K562 (cell line): Measurements from ENCODE around the gene FBXL22.

Experiments used
- HMG20B ChIP-seq: fragments of 250-450 bp; sonication (Bioruptor Pico); IDR thresholded peaks from 2 replicates; pipeline ENCODE4 v1.5.0; 2021; ENCODE audit warnings: mild to moderate bottlenecking
- MAFF ChIP-seq: IDR thresholded peaks from 2 replicates; pipeline ENCODE4 v1.6.1; 2012; ENCODE audit warnings: low read length, improper control_type of control experiment
- NFXL1 ChIP-seq: fragments of 450-650 bp; formaldehyde crosslinking; IDR thresholded peaks from 2 replicates; pipeline ENCODE4 v1.4.0; 2021; ENCODE audit warnings: mild to moderate bottlenecking
- ZFX ChIP-seq: sonication (generic); formaldehyde crosslinking; IDR thresholded peaks from 2 replicates; pipeline ENCODE4 v1.8.0; 2022; ENCODE audit warnings: mild to moderate bottlenecking, missing genetic modification reagents, moderate library complexity
- ZNF311 ChIP-seq: fragments of 250-450 bp; sonication (Bioruptor Pico); IDR thresholded peaks from 2 replicates; pipeline ENCODE4 v1.4.0; 2020; ENCODE audit warnings: mild to moderate bottlenecking, moderate library complexity
- ZNF699 ChIP-seq: fragments of 250-450 bp; sonication (Bioruptor Pico); IDR thresholded peaks from 2 replicates; pipeline ENCODE4 v1.8.0; 2021; ENCODE audit warnings: mild to moderate bottlenecking, moderate library complexity; ENCODE audit not compliant: insufficient replicate concordance
- TF ChIP-seq, protein P1 (sequence below), 3 experiments: IDR thresholded peaks in 2 of 3; conservative IDR thresholded peaks in 1 of 3; 2 replicates each; pipeline ENCODE4 v1.5.1; 2011 to 2012; ENCODE audit warnings: low read length in 3 of 3, mild to moderate bottlenecking in 3 of 3, control low read depth in 2 of 3, improper control_type of control experiment in 1 of 3, inconsistent platforms in 1 of 3, low read depth in 1 of 3, mixed read lengths in 1 of 3, moderate library complexity in 1 of 3; ENCODE audit not compliant: insufficient read depth in 2 of 3
- TF ChIP-seq, protein P2 (sequence below), 2 experiments: fragments of 450-650 bp; IDR thresholded peaks; 2 replicates each; pipeline ENCODE4 v1.6.1; 2016; ENCODE audit warnings: mild to moderate bottlenecking in 2 of 2, borderline replicate concordance in 1 of 2, low read depth in 1 of 2, moderate library complexity in 1 of 2

DNA sequence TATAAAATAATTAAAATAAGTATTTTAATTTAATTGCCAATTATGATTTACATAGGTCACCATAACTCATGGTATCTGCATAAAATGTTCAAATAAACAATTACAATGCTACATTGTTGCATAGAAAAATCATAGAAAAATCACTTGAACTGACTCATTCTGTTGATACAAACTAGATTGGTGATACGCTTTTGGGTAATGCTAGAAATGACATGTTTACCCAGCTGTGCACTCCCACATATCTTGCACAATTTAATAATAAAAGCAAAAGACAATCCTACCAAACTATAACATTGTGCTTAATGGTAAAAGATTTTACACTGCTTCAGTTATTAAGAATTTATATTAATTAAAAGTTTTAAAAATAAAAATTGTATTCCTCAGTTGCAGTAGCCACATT lies 45.8 kb upstream of the FBXL22 start:
- TF ChIP-seq HMG20B (CRISPR knock-in tag) = no peak
- TF ChIP-seq ZNF311 (CRISPR knock-in tag) = no peak
- TF ChIP-seq NFXL1 = no peak
- TF ChIP-seq, protein P1, sequence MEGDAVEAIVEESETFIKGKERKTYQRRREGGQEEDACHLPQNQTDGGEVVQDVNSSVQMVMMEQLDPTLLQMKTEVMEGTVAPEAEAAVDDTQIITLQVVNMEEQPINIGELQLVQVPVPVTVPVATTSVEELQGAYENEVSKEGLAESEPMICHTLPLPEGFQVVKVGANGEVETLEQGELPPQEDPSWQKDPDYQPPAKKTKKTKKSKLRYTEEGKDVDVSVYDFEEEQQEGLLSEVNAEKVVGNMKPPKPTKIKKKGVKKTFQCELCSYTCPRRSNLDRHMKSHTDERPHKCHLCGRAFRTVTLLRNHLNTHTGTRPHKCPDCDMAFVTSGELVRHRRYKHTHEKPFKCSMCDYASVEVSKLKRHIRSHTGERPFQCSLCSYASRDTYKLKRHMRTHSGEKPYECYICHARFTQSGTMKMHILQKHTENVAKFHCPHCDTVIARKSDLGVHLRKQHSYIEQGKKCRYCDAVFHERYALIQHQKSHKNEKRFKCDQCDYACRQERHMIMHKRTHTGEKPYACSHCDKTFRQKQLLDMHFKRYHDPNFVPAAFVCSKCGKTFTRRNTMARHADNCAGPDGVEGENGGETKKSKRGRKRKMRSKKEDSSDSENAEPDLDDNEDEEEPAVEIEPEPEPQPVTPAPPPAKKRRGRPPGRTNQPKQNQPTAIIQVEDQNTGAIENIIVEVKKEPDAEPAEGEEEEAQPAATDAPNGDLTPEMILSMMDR (IDR thresholded peaks at IDR 0.05 in 2 of 3, conservative IDR thresholded peaks at IDR 0.05 in 1 of 3; ENCODE audit: insufficient read depth in 2 of 3, low read depth in 1 of 3, low read length in 3 of 3) = no peak
- TF ChIP-seq ZNF699 (CRISPR knock-in tag) = no peak
- no peak for TF ChIP-seq ZFX (CRISPR knock-in tag)
- no peak for TF ChIP-seq MAFF
- TF ChIP-seq, protein P2, sequence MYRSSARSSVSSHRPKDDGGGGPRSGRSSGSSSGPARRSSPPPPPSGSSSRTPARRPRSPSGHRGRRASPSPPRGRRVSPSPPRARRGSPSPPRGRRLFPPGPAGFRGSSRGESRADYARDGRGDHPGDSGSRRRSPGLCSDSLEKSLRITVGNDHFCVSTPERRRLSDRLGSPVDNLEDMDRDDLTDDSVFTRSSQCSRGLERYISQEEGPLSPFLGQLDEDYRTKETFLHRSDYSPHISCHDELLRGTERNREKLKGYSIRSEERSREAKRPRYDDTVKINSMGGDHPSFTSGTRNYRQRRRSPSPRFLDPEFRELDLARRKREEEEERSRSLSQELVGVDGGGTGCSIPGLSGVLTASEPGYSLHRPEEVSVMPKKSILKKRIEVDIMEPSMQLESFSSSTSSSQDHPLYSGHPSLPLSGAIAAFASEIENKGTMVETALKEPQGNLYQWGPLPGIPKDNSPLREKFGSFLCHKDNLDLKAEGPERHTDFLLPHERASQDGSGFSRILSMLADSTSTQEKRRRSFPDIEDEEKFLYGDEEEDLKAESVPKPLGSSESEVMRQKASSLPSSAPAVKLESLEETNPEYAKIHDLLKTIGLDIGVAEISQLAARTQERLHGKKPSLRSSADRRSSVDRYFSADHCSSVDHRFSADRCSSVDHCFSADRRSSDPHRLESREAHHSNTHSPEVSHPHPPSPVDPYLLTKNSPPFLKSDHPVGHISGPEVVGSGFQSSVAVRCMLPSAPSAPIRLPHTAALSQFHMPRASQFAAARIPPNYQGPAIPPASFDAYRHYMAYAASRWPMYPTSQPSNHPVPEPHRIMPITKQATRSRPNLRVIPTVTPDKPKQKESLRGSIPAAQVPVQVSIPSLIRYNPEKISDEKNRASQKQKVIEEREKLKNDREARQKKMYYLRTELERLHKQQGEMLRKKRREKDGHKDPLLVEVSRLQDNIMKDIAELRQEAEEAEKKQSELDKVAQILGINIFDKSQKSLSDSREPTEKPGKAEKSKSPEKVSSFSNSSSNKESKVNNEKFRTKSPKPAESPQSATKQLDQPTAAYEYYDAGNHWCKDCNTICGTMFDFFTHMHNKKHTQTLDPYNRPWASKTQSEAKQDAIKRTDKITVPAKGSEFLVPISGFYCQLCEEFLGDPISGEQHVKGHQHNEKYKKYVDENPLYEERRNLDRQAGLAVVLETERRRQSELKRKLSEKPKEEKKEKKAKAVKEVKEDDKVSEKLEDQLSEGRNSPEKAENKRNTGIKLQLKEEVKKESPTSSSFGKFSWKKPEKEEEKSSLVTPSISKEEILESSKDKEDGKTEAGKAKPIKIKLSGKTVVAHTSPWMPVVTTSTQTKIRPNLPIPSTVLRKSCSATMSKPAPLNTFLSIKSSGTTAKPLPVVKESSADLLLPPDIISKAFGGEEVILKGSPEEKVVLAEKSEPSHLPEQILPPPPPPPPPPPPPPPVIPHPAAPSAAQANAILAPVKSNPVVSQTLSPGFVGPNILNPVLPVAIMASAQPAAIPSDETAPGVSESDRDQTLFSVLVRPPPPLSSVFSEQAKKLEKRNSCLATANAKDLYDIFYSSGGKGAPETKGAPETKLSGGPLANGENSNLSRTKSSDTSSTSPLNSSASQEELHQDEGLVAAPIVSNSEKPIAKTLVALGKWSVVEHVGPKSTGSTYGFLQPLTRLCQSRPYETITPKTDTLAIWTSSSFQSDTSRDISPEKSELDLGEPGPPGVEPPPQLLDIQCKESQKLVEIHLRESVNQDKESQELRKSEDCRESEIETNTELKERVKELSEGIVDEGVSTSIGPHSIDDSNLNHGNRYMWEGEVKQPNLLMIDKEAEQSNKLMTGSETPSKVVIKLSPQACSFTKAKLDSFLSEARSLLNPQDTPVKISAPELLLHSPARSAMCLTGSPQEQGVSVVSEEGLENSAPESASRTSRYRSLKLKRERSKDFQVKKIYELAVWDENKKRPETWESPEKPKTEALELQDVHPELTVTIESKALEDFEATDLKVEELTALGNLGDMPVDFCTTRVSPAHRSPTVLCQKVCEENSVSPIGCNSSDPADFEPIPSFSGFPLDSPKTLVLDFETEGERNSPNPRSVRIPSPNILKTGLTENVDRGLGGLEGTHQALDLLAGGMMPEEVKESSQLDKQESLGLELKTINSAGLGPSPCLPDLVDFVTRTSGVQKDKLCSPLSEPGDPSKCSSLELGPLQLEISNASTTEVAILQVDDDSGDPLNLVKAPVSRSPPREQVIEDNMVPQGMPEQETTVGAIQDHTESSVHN (IDR thresholded peaks at IDR 0.05; ENCODE audit: borderline replicate concordance in 1 of 2, low read depth in 1 of 2) = no peak
